ENCODE data around the gene FIG4.
"Not testable (repeated sequence)": the region's sequence is repeated elsewhere in the genome, so short reads cannot be mapped to it uniquely, and the experiment has no call there.

FIG4 gene

DNA sequence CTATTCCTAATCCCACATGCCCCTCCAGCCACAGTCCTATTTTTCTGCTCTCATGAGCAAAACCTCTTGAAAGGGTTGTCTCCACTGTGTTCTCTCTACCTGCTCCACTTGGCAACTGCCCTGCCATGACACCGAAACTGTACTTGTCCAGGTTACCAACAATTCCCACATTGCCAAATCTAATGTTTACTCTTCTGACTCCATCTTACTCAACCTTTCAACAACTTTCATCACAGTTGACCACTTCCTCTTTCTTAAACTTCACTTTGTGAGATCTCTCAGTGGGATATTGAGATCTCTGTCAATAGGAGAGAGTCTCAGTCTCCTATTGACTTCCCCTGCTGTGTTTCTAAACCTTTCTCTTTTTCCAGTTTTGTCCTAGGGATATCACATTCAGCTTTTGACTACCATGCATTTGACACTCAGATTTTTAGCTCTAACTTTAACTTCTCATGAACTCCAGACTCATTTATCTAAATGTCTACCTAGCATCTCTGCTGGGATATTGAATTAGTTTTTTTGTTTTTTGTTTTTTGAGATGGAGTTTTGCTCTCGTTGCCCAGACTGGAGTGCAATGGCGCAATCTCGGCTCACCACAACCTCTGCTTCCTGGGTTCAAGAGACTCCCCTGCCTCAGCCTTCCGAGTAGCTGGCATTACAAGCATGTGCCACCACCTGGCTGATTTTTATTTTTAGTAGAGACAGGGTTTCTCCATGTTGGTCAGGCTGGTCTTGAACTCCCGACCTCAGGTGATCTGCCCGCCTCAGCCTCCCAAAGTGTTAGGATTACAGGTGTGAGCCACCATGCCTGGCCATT is 81.1 kb downstream of the FIG4 start:
- Histone ChIP-seq H3K4me1 (ENCODE audit: control extremely low read depth in 1 of 4, control insufficient read depth in 4 of 4, insufficient read depth in 4 of 4, low read length in 3 of 4) (peaks cover 0 to 18% (median 0%) of the 10 kb centered on the region in 4 experiments), H3K36me3 (ENCODE audit: control insufficient read depth in 4 of 4, insufficient read depth in 4 of 4, low read length in 3 of 4) (peaks cover 3 to 12% (median 9%) of the 10 kb centered on the region in 4 experiments)
- CTCF ChIA-PET; H3K27me3 ChIP-seq (replicated peaks in 2 of 5; ENCODE audit: control insufficient read depth in 4 of 5, insufficient read depth in 5 of 5, low read length in 4 of 5); H3K4me3 ChIP-seq (ENCODE audit: control insufficient read depth in 1 of 7, extremely low read depth in 1 of 7, insufficient read depth in 4 of 7, low read depth in 2 of 7, low read length in 6 of 7); H3K9me3 ChIP-seq (ENCODE audit: control extremely low read depth in 1 of 5, control insufficient read depth in 4 of 5, insufficient read depth in 2 of 5, low read depth in 1 of 5, low read length in 4 of 5); H3K27ac ChIP-seq (ENCODE audit: insufficient read depth in 1 of 2, low read depth in 1 of 2, low read length in 2 of 2, poor library complexity in 1 of 2, severe bottlenecking in 2 of 2): not testable (repeated sequence)
- peak in 2 of 3 donors; percentile 24 to 45 for DNase-seq
- WGBS (ENCODE audit: insufficient coverage) = 94% methylated on average over 7 of the region's 7 CpGs
- POLR2A ChIA-PET = interaction anchor here (0.6 kb wide), 1 partner anchor 46 kb away, joined by 4 read pairs; no protein-coding TSS in a partner anchor

DNA sequence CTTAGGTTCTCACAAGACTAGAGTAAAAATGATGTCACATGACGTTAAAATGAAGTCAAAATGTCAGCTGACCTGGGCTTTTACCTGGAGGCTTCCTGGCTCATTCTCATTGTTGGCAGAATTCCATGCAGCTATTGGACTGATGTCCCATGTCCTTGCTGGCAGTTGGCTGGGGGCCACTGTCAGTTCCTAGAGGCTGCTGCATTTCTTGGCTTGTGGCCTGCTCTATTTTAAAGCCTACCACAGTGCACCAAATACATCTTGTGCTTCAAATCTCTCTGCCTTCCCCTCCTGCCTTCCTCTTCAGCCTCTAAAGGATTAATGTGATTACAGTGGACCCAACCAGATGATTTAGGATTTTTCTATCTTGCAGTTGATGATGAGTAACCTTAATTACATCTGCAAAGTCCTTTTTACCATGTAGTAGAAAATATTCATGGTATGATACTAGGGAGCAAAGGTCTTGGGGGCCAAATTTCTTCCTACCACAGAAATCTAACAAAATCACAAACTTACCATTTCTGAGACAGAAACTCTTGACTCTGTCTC is 81.9 kb downstream of the FIG4 start:
- CTCF ChIA-PET = no interaction called here
- H3K27me3 ChIP-seq (replicated peaks in 2 of 5; ENCODE audit: control insufficient read depth in 4 of 5, insufficient read depth in 5 of 5, low read length in 4 of 5) = no peaks in the 10 kb centered on the region
- peaks cover 0 to 18% (median 0%) of the 10 kb centered on the region in 4 experiments for H3K4me1 ChIP-seq (ENCODE audit: control extremely low read depth in 1 of 4, control insufficient read depth in 4 of 4, insufficient read depth in 4 of 4, low read length in 3 of 4)
- POLR2A ChIA-PET = no interaction called here
- H3K9me3 ChIP-seq (ENCODE audit: control extremely low read depth in 1 of 5, control insufficient read depth in 4 of 5, insufficient read depth in 2 of 5, low read depth in 1 of 5, low read length in 4 of 5) = peaks cover 0 to 2% (median 0%) of the 10 kb centered on the region in 5 experiments
- DNase-seq = no peak
- H3K27ac ChIP-seq (ENCODE audit: insufficient read depth in 1 of 2, low read depth in 1 of 2, low read length in 2 of 2, poor library complexity in 1 of 2, severe bottlenecking in 2 of 2) = no peak overlapping the region
- no peak overlapping the region for H3K4me3 ChIP-seq (ENCODE audit: control insufficient read depth in 1 of 7, extremely low read depth in 1 of 7, insufficient read depth in 4 of 7, low read depth in 2 of 7, low read length in 6 of 7)
- WGBS (ENCODE audit: insufficient coverage) = 86% methylated on average over 1 of the region's 1 CpG
- H3K36me3 ChIP-seq (ENCODE audit: control insufficient read depth in 4 of 4, insufficient read depth in 4 of 4, low read length in 3 of 4) = peaks cover under 1 to 9% (median 6%) of the 10 kb centered on the region in 4 experiments

DNA sequence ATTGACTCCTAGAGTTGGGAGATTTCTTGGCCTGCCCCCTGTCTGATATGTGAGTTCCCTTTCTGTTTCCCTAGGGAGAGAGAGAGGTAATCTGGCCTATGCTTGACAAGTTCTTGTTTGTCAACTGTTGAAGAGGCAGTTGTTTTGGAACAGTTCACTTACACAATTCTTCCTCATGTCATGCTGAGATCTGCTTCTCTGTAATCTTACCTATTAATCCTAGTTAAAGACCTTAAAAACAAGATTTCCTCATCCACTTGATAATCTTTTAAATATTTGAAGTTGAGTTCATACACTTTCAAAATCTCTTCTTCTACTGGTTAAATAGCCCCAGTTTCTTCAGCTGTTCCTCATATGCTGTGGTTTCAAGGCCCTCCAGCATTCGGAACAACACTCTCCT is 89.9 kb downstream of the FIG4 start:
- WGBS (ENCODE audit: insufficient coverage) = no CpG with 5 or more reads among the region's 1 CpG
- H3K27ac ChIP-seq (ENCODE audit: insufficient read depth in 1 of 2, low read depth in 1 of 2, low read length in 2 of 2, poor library complexity in 1 of 2, severe bottlenecking in 2 of 2) = no peak overlapping the region

DNA sequence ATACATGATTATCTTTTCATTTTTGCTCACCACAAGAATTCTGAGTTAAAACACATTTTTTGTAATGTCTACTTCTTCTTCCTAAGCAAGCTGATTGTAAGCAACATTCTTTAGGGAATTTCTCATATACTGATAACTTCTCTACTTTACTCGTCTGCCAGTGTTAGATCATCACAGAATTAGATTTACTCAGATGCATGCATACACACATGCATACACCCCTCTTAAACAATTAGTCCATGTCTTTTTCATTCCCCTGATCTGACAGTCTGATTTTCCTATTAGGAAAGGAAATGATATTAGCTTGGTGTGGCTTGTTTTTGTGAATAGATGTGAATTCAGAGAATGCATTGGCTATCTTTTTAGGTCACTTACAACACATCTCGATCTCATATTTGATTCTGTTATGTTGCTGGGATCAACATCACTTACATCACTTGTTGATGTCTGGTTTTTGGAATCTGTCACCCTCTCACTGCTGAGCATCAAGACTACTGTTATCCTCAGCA is 91.4 kb downstream of the FIG4 start:
- Histone ChIP-seq H3K9me3 (ENCODE audit: control extremely low read depth in 1 of 5, control insufficient read depth in 4 of 5, insufficient read depth in 2 of 5, low read depth in 1 of 5, low read length in 4 of 5) (peaks cover 0 to 3% (median 0%) of the 10 kb centered on the region in 5 experiments), H3K27me3 (replicated peaks in 2 of 5; ENCODE audit: control insufficient read depth in 4 of 5, insufficient read depth in 5 of 5, low read length in 4 of 5) (no peaks in the 10 kb centered on the region), H3K4me3 (ENCODE audit: control insufficient read depth in 1 of 7, extremely low read depth in 1 of 7, insufficient read depth in 4 of 7, low read depth in 2 of 7, low read length in 6 of 7) (no peak overlapping the region), H3K4me1 (ENCODE audit: control extremely low read depth in 1 of 4, control insufficient read depth in 4 of 4, insufficient read depth in 4 of 4, low read length in 3 of 4) (peaks cover 0 to 5% (median 0%) of the 10 kb centered on the region in 4 experiments), H3K36me3 (ENCODE audit: control insufficient read depth in 4 of 4, insufficient read depth in 4 of 4, low read length in 3 of 4) (peaks cover 0 to 12% (median 3%) of the 10 kb centered on the region in 4 experiments), H3K27ac (ENCODE audit: insufficient read depth in 1 of 2, low read depth in 1 of 2, low read length in 2 of 2, poor library complexity in 1 of 2, severe bottlenecking in 2 of 2) (no peak overlapping the region)
- no peak for DNase-seq
- POLR2A ChIA-PET = no interaction called here
- no CpG with 5 or more reads among the region's 2 CpGs for WGBS (ENCODE audit: insufficient coverage)
- CTCF ChIA-PET = no interaction called here

More for the DNA sequence above, 89.9 kb downstream of the FIG4 start:
- Histone ChIP-seq H3K27me3 (replicated peaks in 2 of 5; ENCODE audit: control insufficient read depth in 4 of 5, insufficient read depth in 5 of 5, low read length in 4 of 5) (no peaks in the 10 kb centered on the region), H3K9me3 (ENCODE audit: control extremely low read depth in 1 of 5, control insufficient read depth in 4 of 5, insufficient read depth in 2 of 5, low read depth in 1 of 5, low read length in 4 of 5) (no peaks in the 10 kb centered on the region), H3K4me1 (ENCODE audit: control extremely low read depth in 1 of 4, control insufficient read depth in 4 of 4, insufficient read depth in 4 of 4, low read length in 3 of 4) (peaks cover 0 to 5% (median 0%) of the 10 kb centered on the region in 4 experiments), H3K4me3 (ENCODE audit: control insufficient read depth in 1 of 7, extremely low read depth in 1 of 7, insufficient read depth in 4 of 7, low read depth in 2 of 7, low read length in 6 of 7) (no peak overlapping the region), H3K36me3 (ENCODE audit: control insufficient read depth in 4 of 4, insufficient read depth in 4 of 4, low read length in 3 of 4) (peaks cover 0 to 5% (median 0%) of the 10 kb centered on the region in 4 experiments)
- CTCF ChIA-PET = no interaction called here
- no peak for DNase-seq
- POLR2A ChIA-PET = no interaction called here

DNA sequence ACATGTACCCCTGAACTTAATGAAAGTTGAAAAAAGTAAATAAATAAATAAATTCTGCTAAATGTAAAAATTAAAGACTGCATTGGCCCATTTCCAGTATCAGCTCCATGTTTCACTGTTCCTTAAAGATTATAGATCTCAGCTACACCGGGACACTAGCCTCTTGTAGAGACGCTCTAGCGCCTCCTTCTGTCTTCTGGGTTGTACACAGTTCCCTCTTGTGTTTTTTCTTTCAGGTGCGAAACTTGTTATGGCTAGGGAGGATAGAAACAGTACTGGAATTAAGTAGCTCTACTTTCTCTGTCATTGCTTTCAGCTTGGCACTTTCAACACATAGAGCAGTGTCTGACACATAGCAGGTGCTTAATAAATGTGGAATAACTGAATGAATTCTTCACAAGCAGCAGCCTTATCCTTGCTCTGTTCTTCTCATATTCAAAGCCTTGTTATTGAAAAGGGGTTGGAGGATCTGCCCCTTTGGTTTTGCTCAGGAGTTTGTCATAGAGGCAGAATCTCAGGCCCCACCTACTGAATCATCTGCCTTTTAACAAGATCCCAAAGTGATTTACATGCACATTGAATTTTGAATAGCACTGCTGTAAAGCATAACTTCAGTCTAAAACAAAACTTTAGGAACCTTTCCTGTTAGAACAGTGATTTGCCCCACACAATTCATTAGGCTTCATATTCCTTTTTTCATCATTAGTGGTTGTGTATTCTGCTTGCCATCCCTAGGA is 92.3 kb downstream of the FIG4 start:
- 69% methylated on average over 3 of the region's 4 CpGs for WGBS (ENCODE audit: insufficient coverage)
- H3K27ac ChIP-seq (ENCODE audit: insufficient read depth in 1 of 2, low read depth in 1 of 2, low read length in 2 of 2, poor library complexity in 1 of 2, severe bottlenecking in 2 of 2) = no peak overlapping the region
- CTCF ChIA-PET = no interaction called here
- H3K4me3 ChIP-seq (ENCODE audit: control insufficient read depth in 1 of 7, extremely low read depth in 1 of 7, insufficient read depth in 4 of 7, low read depth in 2 of 7, low read length in 6 of 7) = no peak overlapping the region
- no peak for DNase-seq
- no peaks in the 10 kb centered on the region for H3K27me3 ChIP-seq (replicated peaks in 2 of 5; ENCODE audit: control insufficient read depth in 4 of 5, insufficient read depth in 5 of 5, low read length in 4 of 5)
- peaks cover 0 to 3% (median 0%) of the 10 kb centered on the region in 5 experiments for H3K9me3 ChIP-seq (ENCODE audit: control extremely low read depth in 1 of 5, control insufficient read depth in 4 of 5, insufficient read depth in 2 of 5, low read depth in 1 of 5, low read length in 4 of 5)
- H3K36me3 ChIP-seq (ENCODE audit: control insufficient read depth in 4 of 4, insufficient read depth in 4 of 4, low read length in 3 of 4) = peaks cover 0 to 15% (median 5%) of the 10 kb centered on the region in 4 experiments
- POLR2A ChIA-PET = no interaction called here
- H3K4me1 ChIP-seq (ENCODE audit: control extremely low read depth in 1 of 4, control insufficient read depth in 4 of 4, insufficient read depth in 4 of 4, low read length in 3 of 4) = peaks cover 0 to 5% (median 0%) of the 10 kb centered on the region in 4 experiments

DNA sequence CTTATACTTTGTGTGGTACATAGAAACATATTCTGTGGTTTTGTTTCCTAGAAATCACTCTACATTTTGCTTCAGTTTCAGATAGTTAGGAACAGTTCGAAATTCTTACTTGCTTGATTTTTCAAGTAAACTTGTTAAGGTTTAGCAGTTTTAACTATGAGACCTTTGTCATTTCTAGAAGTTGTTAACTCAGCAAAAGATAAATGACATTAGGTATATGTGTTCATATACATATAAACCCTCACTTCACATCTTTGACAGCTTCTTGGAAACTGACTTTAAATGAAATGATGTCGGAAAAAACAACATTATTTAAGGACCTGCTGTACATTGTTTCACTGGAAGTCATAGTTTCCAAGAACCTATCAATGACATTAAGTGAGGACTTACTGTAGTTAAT is 96.2 kb downstream of the FIG4 start:
- ChIA-PET CTCF (no interaction called here), POLR2A (no interaction called here)
- Histone ChIP-seq H3K27ac (ENCODE audit: insufficient read depth in 1 of 2, low read depth in 1 of 2, low read length in 2 of 2, poor library complexity in 1 of 2, severe bottlenecking in 2 of 2) (no peak overlapping the region), H3K27me3 (replicated peaks in 2 of 5; ENCODE audit: control insufficient read depth in 4 of 5, insufficient read depth in 5 of 5, low read length in 4 of 5) (no peaks in the 10 kb centered on the region), H3K9me3 (ENCODE audit: control extremely low read depth in 1 of 5, control insufficient read depth in 4 of 5, insufficient read depth in 2 of 5, low read depth in 1 of 5, low read length in 4 of 5) (peaks cover 0 to 3% (median 0%) of the 10 kb centered on the region in 5 experiments), H3K4me3 (ENCODE audit: control insufficient read depth in 1 of 7, extremely low read depth in 1 of 7, insufficient read depth in 4 of 7, low read depth in 2 of 7, low read length in 6 of 7) (no peak overlapping the region), H3K36me3 (ENCODE audit: control insufficient read depth in 4 of 4, insufficient read depth in 4 of 4, low read length in 3 of 4) (peaks cover 0 to 19% (median 7%) of the 10 kb centered on the region in 4 experiments), H3K4me1 (ENCODE audit: control extremely low read depth in 1 of 4, control insufficient read depth in 4 of 4, insufficient read depth in 4 of 4, low read length in 3 of 4) (no peaks in the 10 kb centered on the region)
- WGBS (ENCODE audit: insufficient coverage) = no CpG with 5 or more reads among the region's 2 CpGs
- no peak for DNase-seq

Data from common myeloid progenitor, CD34-positive (primary cell).